Nephron (organoid): ENCODE data around the gene SEMA5A.

Experiments
- H3K27ac Mint-ChIP-seq, 3 experiments: 2 replicates each; pipeline ENCODE4 v1.8.0; 2020; ENCODE audit warnings: mixed read lengths in 3 of 3, mild to moderate bottlenecking in 2 of 3, moderate library complexity in 1 of 3
- H3K27me3 Mint-ChIP-seq: 2 replicates; pipeline ENCODE4 v1.8.0; 2021; ENCODE audit warnings: low read depth, mild to moderate bottlenecking, moderate library complexity, mixed read lengths
- H3K36me3 Mint-ChIP-seq: 2 replicates; pipeline ENCODE4 v1.8.0; 2020; ENCODE audit warnings: low read depth, mixed read lengths
- H3K4me1 Mint-ChIP-seq: 2 replicates; pipeline ENCODE4 v1.8.0; 2020; ENCODE audit warnings: mixed read lengths
- H3K4me3 Mint-ChIP-seq, 3 experiments: 2 replicates each; pipeline ENCODE4 v1.8.0; 2020; ENCODE audit warnings: mild to moderate bottlenecking in 3 of 3, mixed read lengths in 3 of 3, moderate library complexity in 2 of 3
- H3K9me3 Mint-ChIP-seq: 2 replicates; pipeline ENCODE4 v1.8.0; 2020; ENCODE audit warnings: mixed read lengths
- CTCF ChIP-seq, 3 experiments: fragments of 200-600 bp; sonication (generic); IDR thresholded peaks; one replicate each; pipeline ENCODE4 v1.5.0; 2021; ENCODE audit warnings: antibody characterized with exemption in 3 of 3; ENCODE audit not compliant: unreplicated experiment in 3 of 3

Gene SEMA5A

GRCh38 chr5:9124838-9125237 lies 421.0 kb downstream of the SEMA5A start:
- Mint-ChIP-seq H3K9me3 (no peaks in the 10 kb centered on the region), H3K4me1 (no peaks in the 10 kb centered on the region), H3K36me3 (peaks cover 7% of the 10 kb centered on the region), H3K4me3 (no peak overlapping the region), H3K27me3 (no peaks in the 10 kb centered on the region), H3K27ac (no peak overlapping the region)
- no peak for TF ChIP-seq CTCF (IDR thresholded peaks at IDR 0.05; ENCODE audit: unreplicated experiment in 3 of 3)

GRCh38 chr5:9124071-9124470 lies 421.8 kb downstream of the SEMA5A start:
- no peak for TF ChIP-seq CTCF (IDR thresholded peaks at IDR 0.05; ENCODE audit: unreplicated experiment in 3 of 3)
- Mint-ChIP-seq H3K4me1 (no peaks in the 10 kb centered on the region), H3K27ac (no peak overlapping the region), H3K27me3 (no peaks in the 10 kb centered on the region), H3K4me3 (no peak overlapping the region), H3K9me3 (no peaks in the 10 kb centered on the region), H3K36me3 (peaks cover 7% of the 10 kb centered on the region)

- no peak for TF ChIP-seq CTCF (IDR thresholded peaks at IDR 0.05; ENCODE audit: unreplicated experiment in 3 of 3)
- peaks cover 13% of the 10 kb centered on the region for H3K36me3 Mint-ChIP-seq
- no peak overlapping the region for H3K27ac Mint-ChIP-seq
- no peaks in the 10 kb centered on the region for H3K4me1 Mint-ChIP-seq
- H3K27me3 Mint-ChIP-seq, result no peaks in the 10 kb centered on the region
- H3K4me3 Mint-ChIP-seq, result no peak overlapping the region
- no peaks in the 10 kb centered on the region for H3K9me3 Mint-ChIP-seq
Observed at GRCh38 chr5:9122528-9122927, 423.3 kb downstream of the SEMA5A start.

- Mint-ChIP-seq H3K27ac (no peak overlapping the region), H3K4me3 (no peak overlapping the region), H3K27me3 (no peaks in the 10 kb centered on the region), H3K4me1 (no peaks in the 10 kb centered on the region), H3K9me3 (no peaks in the 10 kb centered on the region), H3K36me3 (peaks cover 18% of the 10 kb centered on the region)
- no peak for TF ChIP-seq CTCF (IDR thresholded peaks at IDR 0.05; ENCODE audit: unreplicated experiment in 3 of 3)
Observed at GRCh38 chr5:9121597-9121996, 424.3 kb downstream of the SEMA5A start.

- TF ChIP-seq CTCF (IDR thresholded peaks at IDR 0.05; ENCODE audit: unreplicated experiment in 3 of 3), result no peak
- H3K4me1 Mint-ChIP-seq, result no peaks in the 10 kb centered on the region
- H3K4me3 Mint-ChIP-seq, result no peak overlapping the region
- H3K36me3 Mint-ChIP-seq, result peaks cover 38% of the 10 kb centered on the region
- peaks cover 11% of the 10 kb centered on the region for H3K9me3 Mint-ChIP-seq
- no peak overlapping the region for H3K27ac Mint-ChIP-seq
- H3K27me3 Mint-ChIP-seq, result no peaks in the 10 kb centered on the region
Observed at GRCh38 chr5:9118852-9119251, 427.0 kb downstream of the SEMA5A start.

- no peaks in the 10 kb centered on the region for H3K4me1 Mint-ChIP-seq
- H3K4me3 Mint-ChIP-seq, result no peak overlapping the region
- no peak for TF ChIP-seq CTCF (IDR thresholded peaks at IDR 0.05; ENCODE audit: unreplicated experiment in 3 of 3)
- H3K27me3 Mint-ChIP-seq, result no peaks in the 10 kb centered on the region
- H3K9me3 Mint-ChIP-seq, result peaks cover 11% of the 10 kb centered on the region
- H3K27ac Mint-ChIP-seq, result no peak overlapping the region
- H3K36me3 Mint-ChIP-seq, result peaks cover 48% of the 10 kb centered on the region
Observed at GRCh38 chr5:9115093-9115492, 430.8 kb downstream of the SEMA5A start.
